Measurements from ENCODE around the gene ULK1.

- TF ChIP-seq EZH2 (IDR thresholded peaks at IDR 0.05; ENCODE audit: low read length, missing control alignments) (no peak), CTCF (conservative IDR thresholded peaks at IDR 0.05 in 1 of 2, IDR thresholded peaks at IDR 0.05 in 1 of 2; ENCODE audit: low read depth in 1 of 2, low read length in 2 of 2) (no peak)
Measured at GRCh38 chr12:131929581-131930456, 35.4 kb downstream of the ULK1 start.
